ENCODE measurements around the gene CAV1.

- no peak for TF ChIP-seq CTCF (IDR thresholded peaks at IDR 0.05)
- TF ChIP-seq POLR2A (IDR thresholded peaks at IDR 0.05), result no peak
Observed at GRCh38 chr7:116494472-116494871, 30.4 kb upstream of the CAV1 start.
